GM18505 (cell line): ENCODE data around the gene PIGZ.

Experiments used
- ATAC-seq: cut with Tn5 transposase; IDR thresholded peaks from one replicate; pipeline ENCODE4 v1.9.1; 2021; ENCODE audit not compliant: unreplicated experiment
- POLR2A ChIP-seq: IDR thresholded peaks from 4 replicates; pipeline ENCODE4 v1.6.1; 2011; ENCODE audit warnings: borderline replicate concordance; ENCODE audit not compliant: insufficient read depth, insufficient read length; ENCODE audit errors: extremely low read depth

PIGZ gene

DNA sequence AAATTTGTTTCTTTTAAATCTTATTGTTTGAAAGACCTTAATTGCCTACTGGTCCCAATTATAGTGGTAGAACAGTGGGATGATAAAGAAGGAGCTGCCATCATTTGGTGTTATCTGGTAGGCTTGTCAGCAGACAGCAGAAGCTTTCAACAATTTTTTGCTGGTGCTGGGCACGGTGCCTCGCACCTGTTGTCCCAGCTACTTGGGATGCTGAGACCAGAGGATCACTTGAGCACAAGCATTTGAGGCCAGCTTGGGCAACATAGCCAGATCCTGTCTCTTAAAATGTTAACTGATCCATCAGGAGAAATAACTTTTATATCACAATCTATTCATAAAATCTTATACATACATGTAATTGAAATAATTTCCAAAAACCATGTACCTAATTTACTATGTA lies 64.9 kb downstream of the PIGZ start:
- ATAC-seq, result no peak
- TF ChIP-seq POLR2A, result no peak

DNA sequence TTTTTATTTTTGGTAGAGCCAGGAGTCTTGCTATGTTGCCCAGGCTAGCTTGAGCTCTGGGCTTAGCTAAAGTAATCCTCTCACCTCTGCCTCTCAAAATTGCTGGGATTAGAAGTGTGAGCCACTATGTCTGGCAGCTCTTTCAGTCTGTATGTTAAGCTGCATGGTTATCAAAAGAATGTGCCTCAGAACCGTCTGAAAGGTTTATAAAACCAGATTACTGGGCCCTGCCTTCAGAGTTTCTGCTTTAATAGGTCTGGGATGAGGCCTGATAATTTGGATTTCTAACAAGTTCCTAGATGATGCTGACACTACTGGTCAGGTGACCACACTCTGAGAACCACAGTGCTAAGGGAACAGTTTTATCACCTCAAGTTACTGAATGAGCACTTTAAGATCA lies 66.3 kb downstream of the PIGZ start:
- TF ChIP-seq POLR2A, result no peak
- no peak for ATAC-seq

- no peak for TF ChIP-seq POLR2A
- ATAC-seq, result no peak
Measured at GRCh38 chr3:196901768-196902167, 66.9 kb downstream of the PIGZ start.
